Karpas-422 (cell line): ENCODE results near the gene PCF11. TPM values are rescaled to one million over a fixed set of nuclear protein-coding genes. Genes with fewer than 3 reads are reported as not detected.

ENCODE experiments used
- DNase-seq: peaks from one replicate; pipeline ENCODE4 v3.0.0-alpha.2; 2015
- H2AFZ ChIP-seq: fragments of 200-600 bp; sonication (generic); 2 replicates; pipeline ENCODE4 v1.6.1; 2014; ENCODE audit warnings: antibody characterized with exemption, low read length, mixed read lengths
- H3K27ac ChIP-seq: fragments of 200-600 bp; sonication (generic); 2 replicates; pipeline ENCODE4 v1.5.1; 2014; ENCODE audit warnings: mild to moderate bottlenecking, low read length, moderate library complexity
- H3K27me3 ChIP-seq: fragments of 200-600 bp; sonication (generic); 2 replicates; pipeline ENCODE4 v1.6.1; 2014; ENCODE audit warnings: low read length, mixed read lengths
- H3K36me3 ChIP-seq: fragments of 200-600 bp; sonication (generic); 2 replicates; pipeline ENCODE4 v1.6.1; 2014; ENCODE audit warnings: low read length, mixed read lengths; ENCODE audit not compliant: insufficient read depth
- H3K4me1 ChIP-seq: fragments of 200-600 bp; sonication (generic); 2 replicates; pipeline ENCODE4 v1.6.1; 2014; ENCODE audit warnings: mild to moderate bottlenecking, low read length, mixed read lengths
- H3K4me2 ChIP-seq: fragments of 200-600 bp; sonication (generic); 2 replicates; pipeline ENCODE4 v1.6.1; 2014; ENCODE audit warnings: low read length, low read depth, mild to moderate bottlenecking; ENCODE audit not compliant: poor library complexity, severe bottlenecking
- H3K4me3 ChIP-seq: fragments of 200-600 bp; sonication (generic); 2 replicates; pipeline ENCODE4 v1.5.1; 2014; ENCODE audit warnings: mild to moderate bottlenecking, antibody characterized with exemption, low read length, mixed read lengths
- H3K79me2 ChIP-seq: fragments of 200-600 bp; sonication (generic); 2 replicates; pipeline ENCODE4 v1.6.1; 2014; ENCODE audit warnings: mild to moderate bottlenecking, low read length, mixed read lengths
- H3K9ac ChIP-seq: fragments of 200-600 bp; sonication (generic); 2 replicates; pipeline ENCODE4 v1.6.0; 2014; ENCODE audit warnings: low read length
- H3K9me2 ChIP-seq: fragments of 200-600 bp; sonication (generic), shearing (Covaris generic); replicated peaks from 2 replicates; pipeline ENCODE4 v1.6.0; 2014; ENCODE audit warnings: mild to moderate bottlenecking, low read length, moderate library complexity; ENCODE audit not compliant: insufficient read depth
- H3K9me3 ChIP-seq: fragments of 300-700, 200-600 bp; sonication (generic); 2 replicates; pipeline ENCODE4 v1.6.1; 2014; ENCODE audit warnings: low read length, mixed read lengths
- H4K20me1 ChIP-seq: fragments of 200-600 bp; sonication (generic); 2 replicates; pipeline ENCODE4 v1.6.1; 2014; ENCODE audit warnings: mild to moderate bottlenecking, antibody characterized with exemption, low read length, low read depth; ENCODE audit not compliant: insufficient read depth
- total RNA-seq: library from RNA; depleted of rRNA; stranded (reverse); fragments of >200 nt; shearing (Covaris generic); gene quantifications from 2 replicates; pipeline ENCODE4 v1.2.3, GENCODE V29; 2014; ENCODE audit warnings: low replicate concordance; rRNA removed

PCF11 gene
- total RNA-seq: 102 and 165 TPM in 2 replicates

GRCh38 chr11:83156996-83157593 lies at the start of gene PCF11:
TSS of gene PCF11 (plus strand) at chr11:83157131. CDS start at chr11:83157440, 309 bp downstream.
- H4K20me1 ChIP-seq: peaks cover 24% of the 10 kb centered on the region
- peak within 1 kb of the TSS; percentile 90 for H2AFZ ChIP-seq
- peak within 1 kb of the TSS; percentile 96 for H3K4me2 ChIP-seq
- peaks cover 51% of the 10 kb centered on the region for H3K79me2 ChIP-seq
- peaks cover 44% of the 10 kb centered on the region for H3K36me3 ChIP-seq
- DNase-seq: no peak
- peak within 1 kb of the TSS; percentile 86 for H3K4me3 ChIP-seq
- no peaks in the 10 kb centered on the region for H3K9me2 ChIP-seq
- H3K27ac ChIP-seq: peak within 1 kb of the TSS; percentile 93
- H3K4me1 ChIP-seq: peaks cover 45% of the 10 kb centered on the region
- H3K9ac ChIP-seq: peak within 1 kb of the TSS; percentile 87
- no peaks in the 10 kb centered on the region for H3K27me3 ChIP-seq
- no peaks in the 10 kb centered on the region for H3K9me3 ChIP-seq

GRCh38 chr11:83112886-83113285 lies 44.0 kb upstream of the PCF11 start:
- Histone ChIP-seq H3K9me3 (no peaks in the 10 kb centered on the region), H2AFZ (no peak overlapping the region), H3K27ac (no peak overlapping the region), H3K9ac (no peak overlapping the region), H3K9me2 (no peaks in the 10 kb centered on the region), H3K79me2 (no peaks in the 10 kb centered on the region), H3K4me2 (no peak overlapping the region), H3K36me3 (no peaks in the 10 kb centered on the region), H3K27me3 (no peaks in the 10 kb centered on the region), H3K4me1 (peaks cover 14% of the 10 kb centered on the region), H3K4me3 (no peak overlapping the region), H4K20me1 (no peaks in the 10 kb centered on the region)
- DNase-seq: no peak

GRCh38 chr11:83115026-83115425 lies 41.9 kb upstream of the PCF11 start:
- Histone ChIP-seq H3K9me2 (no peaks in the 10 kb centered on the region), H3K9me3 (no peaks in the 10 kb centered on the region), H3K27me3 (no peaks in the 10 kb centered on the region), H2AFZ (no peak overlapping the region), H3K9ac (no peak overlapping the region), H3K4me3 (no peak overlapping the region), H3K4me1 (peaks cover 32% of the 10 kb centered on the region), H3K4me2 (no peak overlapping the region), H3K36me3 (no peaks in the 10 kb centered on the region), H3K79me2 (no peaks in the 10 kb centered on the region), H3K27ac (no peak overlapping the region), H4K20me1 (no peaks in the 10 kb centered on the region)
- DNase-seq: no peak

GRCh38 chr11:83115551-83115950 lies 41.4 kb upstream of the PCF11 start:
- H3K4me2 ChIP-seq: no peak overlapping the region
- no peak overlapping the region for H2AFZ ChIP-seq
- H3K9me2 ChIP-seq: no peaks in the 10 kb centered on the region

GRCh38 chr11:83116015-83116641 lies 40.8 kb upstream of the PCF11 start:
- Histone ChIP-seq H3K79me2 (no peaks in the 10 kb centered on the region), H3K4me1 (peaks cover 40% of the 10 kb centered on the region), H4K20me1 (no peaks in the 10 kb centered on the region), H3K9ac (no peak overlapping the region), H2AFZ (no peak overlapping the region), H3K4me3 (no peak overlapping the region), H3K4me2 (peak overlapping the region; percentile 70), H3K36me3 (no peaks in the 10 kb centered on the region), H3K27me3 (no peaks in the 10 kb centered on the region), H3K9me2 (no peaks in the 10 kb centered on the region), H3K9me3 (no peaks in the 10 kb centered on the region), H3K27ac (no peak overlapping the region)
- no peak for DNase-seq

More at GRCh38 chr11:83115551-83115950, 41.4 kb upstream of the PCF11 start:
- Histone ChIP-seq H3K9ac (no peak overlapping the region), H3K9me3 (no peaks in the 10 kb centered on the region), H3K27ac (no peak overlapping the region), H3K36me3 (no peaks in the 10 kb centered on the region), H4K20me1 (no peaks in the 10 kb centered on the region), H3K27me3 (no peaks in the 10 kb centered on the region), H3K4me3 (no peak overlapping the region), H3K79me2 (no peaks in the 10 kb centered on the region), H3K4me1 (peaks cover 38% of the 10 kb centered on the region)
- DNase-seq: no peak

- Histone ChIP-seq H3K4me3 (no peak overlapping the region), H3K36me3 (no peaks in the 10 kb centered on the region), H3K9me2 (no peaks in the 10 kb centered on the region), H3K4me1 (peaks cover 40% of the 10 kb centered on the region), H3K9me3 (no peaks in the 10 kb centered on the region), H3K9ac (no peak overlapping the region), H3K4me2 (no peak overlapping the region), H3K79me2 (no peaks in the 10 kb centered on the region), H2AFZ (no peak overlapping the region), H4K20me1 (no peaks in the 10 kb centered on the region), H3K27me3 (no peaks in the 10 kb centered on the region), H3K27ac (no peak overlapping the region)
- DNase-seq: no peak
These were observed 38.1 kb upstream of the PCF11 start for GRCh38 chr11:83118814-83119213.

- H2AFZ ChIP-seq: no peak overlapping the region
These were observed 37.7 kb upstream of the PCF11 start for GRCh38 chr11:83119216-83119615.

GRCh38 chr11:83120327-83120726 lies 36.6 kb upstream of the PCF11 start:
- Histone ChIP-seq H2AFZ (peak overlapping the region; percentile 2; the same call in 1 of the 2 replicates), H3K4me1 (peaks cover 40% of the 10 kb centered on the region), H3K36me3 (no peaks in the 10 kb centered on the region)

More at GRCh38 chr11:83119216-83119615, 37.7 kb upstream of the PCF11 start:
- no peaks in the 10 kb centered on the region for H3K36me3 ChIP-seq
- no peaks in the 10 kb centered on the region for H3K9me2 ChIP-seq
- H3K9me3 ChIP-seq: no peaks in the 10 kb centered on the region
- no peak for DNase-seq
- H3K79me2 ChIP-seq: no peaks in the 10 kb centered on the region
- no peak overlapping the region for H3K27ac ChIP-seq
- H4K20me1 ChIP-seq: no peaks in the 10 kb centered on the region
- no peak overlapping the region for H3K4me2 ChIP-seq
- no peaks in the 10 kb centered on the region for H3K27me3 ChIP-seq
- peaks cover 40% of the 10 kb centered on the region for H3K4me1 ChIP-seq
- no peak overlapping the region for H3K9ac ChIP-seq
- no peak overlapping the region for H3K4me3 ChIP-seq

More at GRCh38 chr11:83120327-83120726, 36.6 kb upstream of the PCF11 start:
- no peaks in the 10 kb centered on the region for H3K27me3 ChIP-seq
- no peaks in the 10 kb centered on the region for H3K9me2 ChIP-seq
- no peak overlapping the region for H3K4me3 ChIP-seq
- no peak overlapping the region for H3K4me2 ChIP-seq
- DNase-seq: no peak
- H4K20me1 ChIP-seq: no peaks in the 10 kb centered on the region
- H3K9ac ChIP-seq: no peak overlapping the region
- no peak overlapping the region for H3K27ac ChIP-seq
- H3K9me3 ChIP-seq: no peaks in the 10 kb centered on the region
- no peaks in the 10 kb centered on the region for H3K79me2 ChIP-seq
